Peyer's patch (tissue), 4 donors: ENCODE measurements around the gene NRAS. TPM values are rescaled to one million over a fixed set of nuclear protein-coding genes. Genes with fewer than 3 reads are reported as not detected.

Source experiments
- DNase-seq, 3 donors: peaks; one replicate each; pipeline ENCODE4 v3.0.0-alpha.2; 2017 to 2019
- H3K27ac ChIP-seq, 4 donors: fragments of 200-600 bp; sonication (generic); one replicate each; pipeline ENCODE4 v1.5.1; 2016 to 2019
- H3K27me3 ChIP-seq, 2 donors: fragments of 200-600 bp; sonication (generic); one replicate each; pipeline ENCODE4 v1.5.1; 2019
- H3K36me3 ChIP-seq, 3 donors: fragments of 200-600 bp; sonication (generic); one replicate each; pipeline ENCODE4 v1.5.1; 2016 to 2019
- H3K4me1 ChIP-seq, 4 donors: fragments of 200-600 bp; sonication (generic); one replicate each; pipeline ENCODE4 v1.5.1; 2016 to 2019
- H3K4me3 ChIP-seq, 4 donors: fragments of 200-600 bp; sonication (generic); 1 replicate in 3 of 4; 2 replicates in 1 of 4; pipeline ENCODE4 v1.5.1; 2016 to 2019; ENCODE audit warnings: mild to moderate bottlenecking in 1 of 4
- H3K9me3 ChIP-seq, 4 donors: fragments of 200-600 bp; sonication (generic); one replicate each; pipeline ENCODE4 v1.5.1; 2016 to 2019; ENCODE audit warnings: mild to moderate bottlenecking in 1 of 4
- POLR2A ChIP-seq, 2 donors: fragments of 450-650 bp; IDR thresholded peaks; one replicate each; pipeline ENCODE4 v1.5.1; 2017; ENCODE audit warnings: antibody characterized with exemption in 2 of 2, mild to moderate bottlenecking in 2 of 2, moderate library complexity in 2 of 2
- total RNA-seq, 4 donors: library from RNA; depleted of rRNA; stranded (reverse); fragments of >200 nt; gene quantifications; one replicate each; pipeline ENCODE4 v1.1.0, GENCODE V29; 2016
- TF ChIP-seq, protein P1 (sequence below), 6 experiments: fragments of 450-650 bp in 4 of 6; fragments of 200-600 bp in 2 of 6; sonication (generic) in 1 of 6; IDR thresholded peaks; one replicate each; pipeline ENCODE4 v1.5.1; 2017 to 2019; ENCODE audit warnings: antibody characterized with exemption in 6 of 6, mild to moderate bottlenecking in 3 of 6, moderate library complexity in 1 of 6

Gene NRAS
- total RNA-seq, 4 donors from 2014 or later: 26.4 to 44.0 (median 29.7) TPM

DNA sequence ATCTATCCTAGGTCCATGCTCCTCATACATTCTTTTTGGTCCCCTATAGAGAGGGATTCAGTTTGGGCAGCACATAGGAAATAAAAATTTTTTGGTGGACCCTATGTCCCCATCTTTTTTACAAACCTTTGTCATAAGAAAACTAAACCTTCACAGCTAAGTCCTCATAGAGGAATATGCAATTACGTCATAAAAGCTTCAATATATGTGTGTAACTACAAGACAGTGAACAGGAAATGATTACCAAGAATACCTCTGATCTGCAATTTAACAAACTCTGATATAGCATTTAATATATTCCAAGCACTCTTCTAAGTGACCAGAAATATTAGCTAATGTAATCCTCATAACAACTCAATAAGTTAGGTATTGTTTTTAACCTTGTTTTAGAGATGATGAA, 40.5 kb downstream of the NRAS start:
- no peaks in the 10 kb centered on the region for H3K9me3 ChIP-seq
- TF ChIP-seq POLR2A (IDR thresholded peaks at IDR 0.05): no peak
- TF ChIP-seq, protein P1, sequence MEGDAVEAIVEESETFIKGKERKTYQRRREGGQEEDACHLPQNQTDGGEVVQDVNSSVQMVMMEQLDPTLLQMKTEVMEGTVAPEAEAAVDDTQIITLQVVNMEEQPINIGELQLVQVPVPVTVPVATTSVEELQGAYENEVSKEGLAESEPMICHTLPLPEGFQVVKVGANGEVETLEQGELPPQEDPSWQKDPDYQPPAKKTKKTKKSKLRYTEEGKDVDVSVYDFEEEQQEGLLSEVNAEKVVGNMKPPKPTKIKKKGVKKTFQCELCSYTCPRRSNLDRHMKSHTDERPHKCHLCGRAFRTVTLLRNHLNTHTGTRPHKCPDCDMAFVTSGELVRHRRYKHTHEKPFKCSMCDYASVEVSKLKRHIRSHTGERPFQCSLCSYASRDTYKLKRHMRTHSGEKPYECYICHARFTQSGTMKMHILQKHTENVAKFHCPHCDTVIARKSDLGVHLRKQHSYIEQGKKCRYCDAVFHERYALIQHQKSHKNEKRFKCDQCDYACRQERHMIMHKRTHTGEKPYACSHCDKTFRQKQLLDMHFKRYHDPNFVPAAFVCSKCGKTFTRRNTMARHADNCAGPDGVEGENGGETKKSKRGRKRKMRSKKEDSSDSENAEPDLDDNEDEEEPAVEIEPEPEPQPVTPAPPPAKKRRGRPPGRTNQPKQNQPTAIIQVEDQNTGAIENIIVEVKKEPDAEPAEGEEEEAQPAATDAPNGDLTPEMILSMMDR (IDR thresholded peaks at IDR 0.05): no peak
- no peaks in the 10 kb centered on the region for H3K36me3 ChIP-seq
- no peak for DNase-seq
- H3K27me3 ChIP-seq: no peaks in the 10 kb centered on the region
- no peaks in the 10 kb centered on the region for H3K4me1 ChIP-seq
- no peak overlapping the region for H3K4me3 ChIP-seq
- no peak overlapping the region for H3K27ac ChIP-seq

DNA sequence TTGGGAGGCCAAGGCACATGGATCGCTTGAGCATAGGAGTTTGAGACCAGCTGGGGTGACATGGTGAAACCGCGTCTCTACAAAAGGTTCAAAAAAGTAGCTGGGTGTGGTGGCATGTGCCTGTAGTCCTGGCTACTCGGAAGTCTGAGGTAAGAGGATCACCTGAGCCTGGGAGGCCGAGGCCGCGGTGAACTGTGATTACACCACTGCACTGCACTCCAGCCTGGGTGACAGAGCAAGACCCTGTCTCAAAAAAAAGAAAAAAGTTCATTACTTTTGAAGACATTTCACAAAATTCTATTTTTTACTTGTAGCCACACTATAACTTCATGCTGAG, 44.7 kb downstream of the NRAS start:
- Histone ChIP-seq H3K27ac (no peak overlapping the region), H3K4me1 (peaks cover 0 to 7% (median 0%) of the 10 kb centered on the region in 4 donors), H3K9me3 (no peaks in the 10 kb centered on the region), H3K36me3 (no peaks in the 10 kb centered on the region), H3K4me3 (no peak overlapping the region), H3K27me3 (no peaks in the 10 kb centered on the region)
- TF ChIP-seq, protein P1 (IDR thresholded peaks at IDR 0.05): no peak
- TF ChIP-seq POLR2A (IDR thresholded peaks at IDR 0.05): no peak
- DNase-seq: no peak

DNA sequence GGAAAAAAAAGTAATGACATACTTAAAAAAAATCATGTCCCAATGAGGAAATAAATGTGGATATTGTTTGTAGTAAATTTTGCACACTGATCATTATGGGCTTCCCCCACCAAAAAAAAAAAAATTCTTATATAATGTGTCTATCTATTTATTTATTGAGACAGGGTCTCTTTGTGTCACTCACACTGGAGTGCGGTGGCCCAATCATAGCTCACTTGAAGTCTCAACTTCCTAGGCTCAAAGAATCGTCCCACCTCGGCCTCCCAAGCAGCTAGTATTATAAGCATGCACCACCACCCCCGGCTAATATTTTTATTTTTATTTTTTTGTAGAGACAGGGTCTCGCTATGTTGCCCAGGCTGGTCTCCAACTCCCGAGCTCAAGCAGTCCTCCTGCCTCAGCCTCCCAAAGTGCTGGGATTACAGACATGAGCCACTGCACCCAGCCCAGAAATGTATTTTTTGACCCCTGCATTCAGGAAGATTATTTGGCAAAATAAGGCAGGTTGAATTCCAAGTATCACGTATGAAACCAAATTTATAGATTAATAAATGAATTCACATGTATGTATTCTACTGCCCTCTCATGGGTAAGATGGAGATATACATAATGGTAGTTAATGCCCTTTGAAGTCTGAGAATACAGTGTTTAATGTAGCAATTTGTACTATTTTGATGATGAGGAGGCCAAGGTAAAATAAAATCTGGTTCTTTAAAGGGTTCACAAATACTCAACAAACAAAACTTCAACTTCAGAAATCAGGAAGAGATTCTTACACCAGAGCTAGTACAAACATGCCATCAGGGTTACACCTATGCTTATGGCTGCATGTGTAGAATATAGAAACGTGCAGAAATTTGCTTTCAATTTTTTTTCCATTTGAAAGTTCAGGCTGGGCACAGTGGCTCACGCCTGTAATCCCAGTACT, 45.3 kb downstream of the NRAS start:
- no peak for DNase-seq

DNA sequence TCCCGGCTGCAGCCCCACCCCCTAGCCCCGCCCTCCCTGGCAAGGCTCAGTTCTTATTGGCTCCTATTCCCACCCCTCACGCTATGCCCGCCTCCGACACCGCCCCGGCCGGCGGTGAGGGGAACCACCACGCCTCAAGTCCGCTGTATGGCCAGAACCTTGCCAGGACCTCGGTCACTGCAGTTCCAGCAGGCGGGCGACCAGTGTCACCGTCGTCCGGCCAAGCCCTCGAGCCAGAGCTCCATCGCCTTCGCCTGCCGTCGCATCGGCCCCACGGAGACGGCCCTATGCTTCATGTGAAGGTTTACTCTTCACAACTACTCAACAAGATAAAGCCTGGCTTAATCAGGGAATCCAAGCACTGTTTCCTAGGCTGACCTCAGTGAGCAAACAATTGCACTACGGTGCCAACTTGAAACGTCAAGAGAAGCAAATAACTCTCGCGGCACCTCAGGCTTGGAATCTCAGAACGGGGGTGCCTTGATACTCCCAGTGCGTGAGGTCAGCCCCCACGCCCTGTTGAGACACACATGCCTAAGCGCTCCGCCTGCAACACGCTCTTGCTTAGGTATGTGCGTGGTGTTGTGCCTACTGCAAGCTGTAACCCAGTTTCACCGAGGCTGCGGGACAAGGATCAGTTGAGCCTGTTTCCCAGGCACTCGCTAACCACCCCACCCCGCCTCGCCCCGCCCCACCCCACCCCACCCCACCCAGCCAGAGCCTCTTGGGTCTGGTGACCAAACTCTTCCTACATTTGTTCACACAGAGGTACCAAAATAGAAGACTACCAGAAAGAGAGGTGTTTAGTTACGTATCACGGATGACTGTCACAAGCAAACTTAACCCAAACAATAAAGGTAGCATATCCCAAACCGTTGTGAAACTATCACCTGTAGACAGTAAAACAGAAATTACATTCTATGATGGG, 46.2 kb downstream of the NRAS start:
- H3K36me3 ChIP-seq: no peaks in the 10 kb centered on the region
- H3K9me3 ChIP-seq: no peaks in the 10 kb centered on the region
- no peaks in the 10 kb centered on the region for H3K27me3 ChIP-seq
- H3K4me1 ChIP-seq: peaks cover 0 to 7% (median 0%) of the 10 kb centered on the region in 4 donors
- peak overlapping the region; percentile 54 to 73 (median 67) for H3K4me3 ChIP-seq
- DNase-seq: peak; percentile 89 to 97 (median 94)
- peak in 1 of 2 donors; percentile 42 for TF ChIP-seq POLR2A (IDR thresholded peaks at IDR 0.05)
- TF ChIP-seq, protein P1 (IDR thresholded peaks at IDR 0.05): peak in 5 of 6 experiments; percentile 5 to 28 (median 17)
- peak overlapping the region in 3 of 4 donors; percentile 64 to 74 (median 70) for H3K27ac ChIP-seq

More for the DNA sequence above, 45.3 kb downstream of the NRAS start:
- no peak overlapping the region for H3K4me3 ChIP-seq
- H3K27me3 ChIP-seq: no peaks in the 10 kb centered on the region
- no peak overlapping the region for H3K27ac ChIP-seq
- no peak for TF ChIP-seq POLR2A (IDR thresholded peaks at IDR 0.05)
- TF ChIP-seq, protein P1 (IDR thresholded peaks at IDR 0.05): peak in 5 of 6 experiments; percentile 22 to 47 (median 37)
- H3K4me1 ChIP-seq: peaks cover 0 to 7% (median 0%) of the 10 kb centered on the region in 4 donors
- no peaks in the 10 kb centered on the region for H3K36me3 ChIP-seq
- no peaks in the 10 kb centered on the region for H3K9me3 ChIP-seq

DNA sequence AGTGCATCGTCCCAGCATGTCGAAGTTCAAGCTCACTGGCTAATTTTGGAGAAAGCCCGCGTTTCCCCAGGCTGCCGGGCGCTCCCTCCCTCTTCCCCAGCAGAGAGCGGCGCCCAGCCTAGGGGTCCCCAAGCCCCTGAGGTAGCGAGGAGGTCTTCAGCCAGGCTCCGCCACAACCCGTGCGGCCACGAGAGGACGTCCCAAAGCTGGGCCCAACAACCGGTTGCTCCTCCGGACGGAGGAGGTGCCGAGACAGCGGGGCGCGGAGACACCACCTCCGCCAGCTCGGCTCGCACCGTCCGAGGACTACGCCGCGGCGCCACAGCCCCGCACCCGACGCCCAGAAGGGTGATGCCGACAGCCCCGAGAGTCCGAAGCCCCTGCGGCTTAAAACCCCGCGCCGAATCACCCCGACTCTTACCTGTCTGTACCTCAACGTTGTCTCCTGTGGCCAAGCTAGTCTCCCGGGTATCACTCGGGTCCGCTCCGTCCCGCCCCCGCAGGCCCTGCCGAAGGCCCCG, 46.9 kb downstream of the NRAS start, which contains the start of gene DENND2C:
Gene DENND2C (minus strand): TSS at position 488 of the 521 bp plus-strand sequence. CDS start 44,065 bp downstream, outside the sequence.
- TF ChIP-seq, protein P1 (IDR thresholded peaks at IDR 0.05): no peak
- TF ChIP-seq POLR2A (IDR thresholded peaks at IDR 0.05): no peak
- Histone ChIP-seq H3K27me3 (no peaks in the 10 kb centered on the region), H3K27ac (peak within 1 kb of the TSS; percentile 6 to 74 (median 67)), H3K9me3 (no peaks in the 10 kb centered on the region), H3K4me1 (peaks cover 0 to 7% (median 0%) of the 10 kb centered on the region in 4 donors), H3K36me3 (no peaks in the 10 kb centered on the region), H3K4me3 (peak within 1 kb of the TSS; percentile 54 to 73 (median 67))
- DNase-seq: no peak
